ENCODE measurements around the gene USP5. TPM values are rescaled to one million over a fixed set of nuclear protein-coding genes. Genes with fewer than 3 reads are reported as not detected.

The USP5 gene
- total RNA-seq, 1 experiment from 2014 or later: 230 TPM

DNA sequence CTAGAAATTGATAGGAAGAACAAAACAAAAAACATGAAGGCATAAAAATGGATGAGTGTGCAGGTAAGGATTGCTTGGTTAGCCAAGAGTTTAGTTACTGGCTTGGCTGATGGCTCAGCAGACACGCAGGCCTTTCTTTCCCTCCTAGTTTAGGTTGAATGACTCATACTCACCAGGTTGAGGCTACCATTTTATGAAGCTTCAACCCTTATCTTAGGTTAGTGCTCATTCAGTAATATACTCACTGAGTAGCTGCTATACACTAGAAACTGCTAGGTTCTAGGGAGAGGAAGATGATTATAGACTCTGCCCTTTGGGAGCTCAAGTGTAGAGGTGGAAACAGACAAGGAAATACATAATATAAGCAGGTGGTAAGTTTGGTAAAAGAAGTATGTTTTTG is 17.7 kb upstream of the USP5 start:
- no peaks in the 10 kb centered on the region; the same call in 1 of the 2 replicates for H3K36me3 ChIP-seq (ENCODE audit: control insufficient read depth, insufficient read depth, low read length)
- no peak overlapping the region for H3K4me3 Mint-ChIP-seq (ENCODE audit: unreplicated experiment)
- no peak overlapping the region for H3K4me3 ChIP-seq (ENCODE audit: low read depth, low read length)
- DNase-seq: no peak
- no peaks in the 10 kb centered on the region for H3K9me3 Mint-ChIP-seq (ENCODE audit: unreplicated experiment)
- H3K9me3 ChIP-seq: no peaks in the 10 kb centered on the region
- no peaks in the 10 kb centered on the region for H3K27me3 Mint-ChIP-seq (ENCODE audit: insufficient read depth, unreplicated experiment)
- CTCF ChIA-PET: interaction anchor here (0.6 to 4.4 kb wide), 6 partner anchors 13 to 150 kb away, joined by 3 to 35 read pairs (median 6); partner anchors contain the start of genes GPR162, MLF2 and SPSB2
- peaks cover 14% of the 10 kb centered on the region for H3K4me1 ChIP-seq
- no peak overlapping the region for H3K27ac Mint-ChIP-seq (ENCODE audit: unreplicated experiment)
- TF ChIP-seq, protein P1, sequence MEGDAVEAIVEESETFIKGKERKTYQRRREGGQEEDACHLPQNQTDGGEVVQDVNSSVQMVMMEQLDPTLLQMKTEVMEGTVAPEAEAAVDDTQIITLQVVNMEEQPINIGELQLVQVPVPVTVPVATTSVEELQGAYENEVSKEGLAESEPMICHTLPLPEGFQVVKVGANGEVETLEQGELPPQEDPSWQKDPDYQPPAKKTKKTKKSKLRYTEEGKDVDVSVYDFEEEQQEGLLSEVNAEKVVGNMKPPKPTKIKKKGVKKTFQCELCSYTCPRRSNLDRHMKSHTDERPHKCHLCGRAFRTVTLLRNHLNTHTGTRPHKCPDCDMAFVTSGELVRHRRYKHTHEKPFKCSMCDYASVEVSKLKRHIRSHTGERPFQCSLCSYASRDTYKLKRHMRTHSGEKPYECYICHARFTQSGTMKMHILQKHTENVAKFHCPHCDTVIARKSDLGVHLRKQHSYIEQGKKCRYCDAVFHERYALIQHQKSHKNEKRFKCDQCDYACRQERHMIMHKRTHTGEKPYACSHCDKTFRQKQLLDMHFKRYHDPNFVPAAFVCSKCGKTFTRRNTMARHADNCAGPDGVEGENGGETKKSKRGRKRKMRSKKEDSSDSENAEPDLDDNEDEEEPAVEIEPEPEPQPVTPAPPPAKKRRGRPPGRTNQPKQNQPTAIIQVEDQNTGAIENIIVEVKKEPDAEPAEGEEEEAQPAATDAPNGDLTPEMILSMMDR (IDR thresholded peaks at IDR 0.05; ENCODE audit: insufficient read depth in 1 of 2, low read depth in 1 of 2, low read length in 1 of 2, severe bottlenecking in 1 of 2, unreplicated experiment in 1 of 2): no peak
- intact Hi-C loops (cut with micrococcal nuclease; ENCODE audit: unreplicated experiment): loop anchor here (2.0 kb wide), 1 partner anchor 81 kb away; the partner anchor contains the start of gene MLF2
- H3K27me3 ChIP-seq (replicated peaks; ENCODE audit: control insufficient read depth, insufficient read depth, low read length): no peaks in the 10 kb centered on the region
- POLR2A ChIA-PET: interaction anchor here (0.7 kb wide), 1 partner anchor 110 kb away, joined by 5 read pairs; the partner anchor contains the start of gene COPS7A
- peaks cover 20% of the 10 kb centered on the region for H3K4me1 Mint-ChIP-seq (ENCODE audit: low read depth, unreplicated experiment)
- no TSS peak for BruUV-seq (replicated peaks)
- H3K36me3 Mint-ChIP-seq (ENCODE audit: insufficient read depth, unreplicated experiment): peaks cover 40% of the 10 kb centered on the region

DNA sequence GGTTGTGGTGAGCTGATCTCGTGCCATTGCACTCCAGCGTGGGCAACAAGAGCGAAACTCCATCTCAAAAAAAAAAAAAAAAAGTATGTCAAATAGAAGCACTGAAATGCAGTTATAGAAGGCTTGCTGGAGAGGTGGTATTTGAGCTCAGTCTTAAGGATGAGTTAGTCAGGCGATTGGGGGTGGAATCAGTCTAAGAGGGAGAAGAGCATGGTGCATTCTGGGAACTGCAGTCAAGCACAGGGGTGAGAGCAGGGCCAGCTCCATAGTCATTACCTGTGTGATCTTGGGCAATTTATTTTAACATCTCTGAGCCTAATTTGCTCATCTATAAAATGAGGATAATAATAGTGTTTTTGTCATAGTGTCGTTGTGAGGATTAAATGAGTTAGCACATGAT is 17.1 kb upstream of the USP5 start:
- no peak for DNase-seq
- no TSS peak for BruUV-seq (replicated peaks)
- Mint-ChIP-seq H3K27ac (ENCODE audit: unreplicated experiment) (peak overlapping the region; percentile 21), H3K27me3 (ENCODE audit: insufficient read depth, unreplicated experiment) (no peaks in the 10 kb centered on the region), H3K4me3 (ENCODE audit: unreplicated experiment) (no peak overlapping the region), H3K4me1 (ENCODE audit: low read depth, unreplicated experiment) (peaks cover 20% of the 10 kb centered on the region), H3K36me3 (ENCODE audit: insufficient read depth, unreplicated experiment) (peaks cover 35% of the 10 kb centered on the region), H3K9me3 (ENCODE audit: unreplicated experiment) (no peaks in the 10 kb centered on the region)
- Histone ChIP-seq H3K9me3 (no peaks in the 10 kb centered on the region), H3K27me3 (replicated peaks; ENCODE audit: control insufficient read depth, insufficient read depth, low read length) (no peaks in the 10 kb centered on the region), H3K4me1 (peaks cover 8% of the 10 kb centered on the region), H3K36me3 (ENCODE audit: control insufficient read depth, insufficient read depth, low read length) (no peaks in the 10 kb centered on the region; the same call in 1 of the 2 replicates), H3K4me3 (ENCODE audit: low read depth, low read length) (no peak overlapping the region)
- intact Hi-C loops (cut with micrococcal nuclease; ENCODE audit: unreplicated experiment): loop anchor here (1.0 to 2.0 kb wide), 3 partner anchors 16 to 100 kb away; partner anchors contain the start of genes CDCA3 and MLF2
- ChIA-PET CTCF (interaction anchor here (0.6 to 4.4 kb wide), 11 partner anchors 8 to 151 kb away, joined by 3 to 35 read pairs (median 5); partner anchors contain the start of genes GPR162, MLF2 and SPSB2), POLR2A (interaction anchor here (0.7 to 1.5 kb wide), 2 partner anchors 16 to 111 kb away, joined by 5 read pairs; partner anchors contain the start of genes CDCA3 and COPS7A)
- TF ChIP-seq, protein P1 (IDR thresholded peaks at IDR 0.05; ENCODE audit: insufficient read depth in 1 of 2, low read depth in 1 of 2, low read length in 1 of 2, severe bottlenecking in 1 of 2, unreplicated experiment in 1 of 2): no peak

DNA sequence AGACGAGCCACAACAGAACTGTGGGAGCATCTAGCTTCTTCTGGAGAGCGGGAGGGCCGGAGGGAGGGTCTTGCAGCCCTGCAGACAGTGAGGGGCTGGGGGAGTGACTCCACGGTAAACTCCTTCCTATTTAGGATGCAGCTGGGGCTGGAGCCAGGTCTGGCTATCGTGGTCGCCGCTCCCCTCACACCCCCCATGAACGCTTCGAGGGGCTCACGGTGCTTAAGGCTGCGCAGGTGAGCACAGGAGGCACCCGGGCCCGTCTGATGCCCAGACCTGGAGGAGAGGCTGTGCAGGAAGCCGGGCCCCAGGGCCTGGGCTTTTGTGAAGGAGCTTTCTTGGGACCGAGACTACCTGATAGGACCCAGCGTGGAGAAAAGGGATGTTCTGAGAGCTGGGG is 15.1 kb upstream of the USP5 start:
- no TSS peak for BruUV-seq (replicated peaks)
- ChIA-PET POLR2A (interaction anchor here (0.7 kb wide), 1 partner anchor 14 kb away, joined by 4 read pairs; the partner anchor contains the start of gene CDCA3), CTCF (interaction anchor here (0.6 to 4.4 kb wide), 5 partner anchors 15 to 121 kb away, joined by 3 to 35 read pairs (median 3); partner anchors contain the start of genes CDCA3, MLF2, SPSB2 and USP5)

More for the DNA sequence above, 15.1 kb upstream of the USP5 start:
- H3K27me3 Mint-ChIP-seq (ENCODE audit: insufficient read depth, unreplicated experiment): no peaks in the 10 kb centered on the region
- no peak overlapping the region for H3K4me3 Mint-ChIP-seq (ENCODE audit: unreplicated experiment)
- no peak for DNase-seq
- H3K27me3 ChIP-seq (replicated peaks; ENCODE audit: control insufficient read depth, insufficient read depth, low read length): no peaks in the 10 kb centered on the region
- H3K36me3 Mint-ChIP-seq (ENCODE audit: insufficient read depth, unreplicated experiment): peaks cover 31% of the 10 kb centered on the region
- no peak overlapping the region for H3K27ac Mint-ChIP-seq (ENCODE audit: unreplicated experiment)
- H3K4me3 ChIP-seq (ENCODE audit: low read depth, low read length): no peak overlapping the region
- intact Hi-C loops (cut with micrococcal nuclease; ENCODE audit: unreplicated experiment): no loop called here
- H3K4me1 ChIP-seq: peaks cover 6% of the 10 kb centered on the region
- H3K9me3 Mint-ChIP-seq (ENCODE audit: unreplicated experiment): no peaks in the 10 kb centered on the region
- H3K36me3 ChIP-seq (ENCODE audit: control insufficient read depth, insufficient read depth, low read length): no peaks in the 10 kb centered on the region
- H3K4me1 Mint-ChIP-seq (ENCODE audit: low read depth, unreplicated experiment): peaks cover 20% of the 10 kb centered on the region
- TF ChIP-seq, protein P1 (IDR thresholded peaks at IDR 0.05; ENCODE audit: insufficient read depth in 1 of 2, low read depth in 1 of 2, low read length in 1 of 2, severe bottlenecking in 1 of 2, unreplicated experiment in 1 of 2): no peak
- no peaks in the 10 kb centered on the region for H3K9me3 ChIP-seq

Measured in Caco-2 (cell line).